AG04449 (cell line): ENCODE results near the gene ABLIM2.

ENCODE experiments used
- CTCF ChIA-PET: fragments of 350-600 bp; formaldehyde crosslinking; extraction: SDS; loops from one replicate; lab custom pipeline; 2021; ENCODE audit warnings: antibody characterized with exemption; lab: Yijun Ruan, JAX
- POLR2A ChIA-PET: fragments of 400-600, 350-600 bp; formaldehyde crosslinking; extraction: SDS; loops from one replicate; lab custom pipeline; 2020; ENCODE audit warnings: antibody characterized with exemption, inconsistent platforms; lab: Yijun Ruan, JAX
- DNase-seq: peaks from one replicate; pipeline ENCODE4 v3.0.0-alpha.2; 2010; ENCODE audit warnings: low read depth, low spot score
- H3K4me3 ChIP-seq: 2 replicates; pipeline ENCODE4 v1.5.1; 2011; ENCODE audit warnings: low read depth, mild to moderate bottlenecking, control low read depth, low read length
- CTCF ChIP-seq: IDR thresholded peaks from one replicate; pipeline ENCODE4 v1.5.1; 2011; ENCODE audit warnings: mild to moderate bottlenecking, moderate library complexity, low read length, control low read depth, inconsistent platforms; ENCODE audit not compliant: insufficient read depth; ENCODE audit errors: missing control alignments

The ABLIM2 gene

GRCh38 chr4:8168832-8169598 lies 10.4 kb upstream of the ABLIM2 start:
- POLR2A ChIA-PET, result no interaction called here
- no peak for TF ChIP-seq CTCF
- no peak for DNase-seq
- no peak overlapping the region for H3K4me3 ChIP-seq
- CTCF ChIA-PET, result interaction anchor here (0.9 to 2.5 kb wide), 3 partner anchors 8 to 237 kb away, joined by 3 to 17 read pairs (median 4); no protein-coding TSS in a partner anchor

- DNase-seq, result no peak
- no peak overlapping the region for H3K4me3 ChIP-seq
- ChIA-PET POLR2A (no interaction called here), CTCF (interaction anchor here (2.5 kb wide), 1 partner anchor 8 kb away, joined by 17 read pairs; no protein-coding TSS in a partner anchor)
- TF ChIP-seq CTCF, result peak; percentile 3
These were observed 9.6 kb upstream of the ABLIM2 start for GRCh38 chr4:8168232-8168631.

- no peak overlapping the region for H3K4me3 ChIP-seq
- TF ChIP-seq CTCF, result no peak
- CTCF ChIA-PET, result interaction anchor here (2.5 kb wide), 1 partner anchor 9 kb away, joined by 17 read pairs; no protein-coding TSS in a partner anchor
- DNase-seq, result no peak
- POLR2A ChIA-PET, result no interaction called here
These were observed 9.2 kb upstream of the ABLIM2 start for GRCh38 chr4:8167815-8168214.

- ChIA-PET CTCF (interaction anchor here (2.5 kb wide), 1 partner anchor 9 kb away, joined by 17 read pairs; no protein-coding TSS in a partner anchor), POLR2A (no interaction called here)
- H3K4me3 ChIP-seq, result no peak overlapping the region
- no peak for DNase-seq
- TF ChIP-seq CTCF, result no peak
These were observed 8.7 kb upstream of the ABLIM2 start for GRCh38 chr4:8167291-8167690.

- ChIA-PET CTCF (interaction anchor here (1.4 kb wide), 1 partner anchor 11 kb away, joined by 5 read pairs; no protein-coding TSS in a partner anchor), POLR2A (no interaction called here)
- no peak for TF ChIP-seq CTCF
- no peak overlapping the region for H3K4me3 ChIP-seq
- DNase-seq, result no peak
These were observed 6.8 kb upstream of the ABLIM2 start for GRCh38 chr4:8165374-8165896.

GRCh38 chr4:8164687-8165086 lies 6.1 kb upstream of the ABLIM2 start:
- DNase-seq, result no peak
- no peak overlapping the region for H3K4me3 ChIP-seq
- no peak for TF ChIP-seq CTCF
- CTCF ChIA-PET, result interaction anchor here (1.4 kb wide), 2 partner anchors 12 to 13 kb away, joined by 3 to 5 read pairs; no protein-coding TSS in a partner anchor
- POLR2A ChIA-PET, result no interaction called here
